Vagina (tissue), 2 donors: ENCODE data around the gene ZBTB20.

ENCODE experiments used
- CTCF ChIP-seq, 3 experiments: fragments of 450-650 bp in 2 of 3; fragments of 200-600 bp in 1 of 3; sonication (generic) in 1 of 3; IDR thresholded peaks; one replicate each; pipeline ENCODE4 v1.5.1; 2017 to 2019; ENCODE audit warnings: antibody characterized with exemption in 3 of 3, mild to moderate bottlenecking in 2 of 3, moderate library complexity in 2 of 3
- POLR2A ChIP-seq, 2 donors: fragments of 450-650 bp; IDR thresholded peaks; one replicate each; pipeline ENCODE4 v1.6.1; 2017; ENCODE audit warnings: antibody characterized with exemption in 2 of 2, mild to moderate bottlenecking in 2 of 2, moderate library complexity in 2 of 2

DNA sequence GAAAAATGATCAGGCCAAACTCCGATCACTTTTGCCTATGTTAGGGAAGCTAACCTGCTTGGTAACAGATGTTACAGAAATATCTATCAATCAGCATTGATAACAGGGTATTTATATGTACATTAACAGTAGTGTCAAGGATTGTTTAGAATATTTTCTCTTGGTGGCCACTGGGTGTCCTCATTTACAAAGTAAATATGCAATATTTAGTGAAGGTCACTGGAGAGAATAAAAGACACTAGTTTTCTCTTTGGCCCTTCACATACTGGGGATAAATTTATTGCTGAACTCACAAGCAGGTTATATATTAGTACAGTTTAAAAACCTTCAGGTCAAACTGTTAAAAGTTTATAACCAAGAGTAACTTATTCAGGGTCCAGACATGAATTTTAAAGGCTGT is 784.3 kb downstream of the ZBTB20 start:
- TF ChIP-seq CTCF (IDR thresholded peaks at IDR 0.05), result peak in 1 of 3 experiments; percentile 32
- TF ChIP-seq POLR2A (IDR thresholded peaks at IDR 0.05), result no peak
